Chondrocyte (in vitro differentiated cells): Measurements from ENCODE around the gene PTPRH. TPM values are rescaled to one million over a fixed set of nuclear protein-coding genes. Genes with fewer than 3 reads are reported as not detected.

Experiments used
- DNase-seq: peaks from one replicate; pipeline ENCODE4 v3.0.0; 2021; ENCODE audit warnings: mixed read lengths, low spot score
- H3K27ac Mint-ChIP-seq: one replicate; pipeline ENCODE4 v1.8.0; 2021; ENCODE audit warnings: mild to moderate bottlenecking, moderate library complexity, mixed read lengths; ENCODE audit not compliant: unreplicated experiment
- H3K27me3 Mint-ChIP-seq: 2 replicates; pipeline ENCODE4 v1.8.0; 2021; ENCODE audit warnings: low read depth, mixed read lengths
- H3K36me3 Mint-ChIP-seq: 2 replicates; pipeline ENCODE4 v1.8.0; 2021; ENCODE audit warnings: low read depth, mixed read lengths
- H3K4me1 Mint-ChIP-seq: 2 replicates; pipeline ENCODE4 v1.8.0; 2021; ENCODE audit warnings: low read depth, mild to moderate bottlenecking, mixed read lengths
- H3K4me3 Mint-ChIP-seq: one replicate; pipeline ENCODE4 v1.8.0; 2021; ENCODE audit warnings: mild to moderate bottlenecking, moderate library complexity, mixed read lengths; ENCODE audit not compliant: unreplicated experiment
- H3K9me3 Mint-ChIP-seq: 2 replicates; pipeline ENCODE4 v1.8.0; 2021; ENCODE audit warnings: low read depth, mixed read lengths
- total RNA-seq: library from RNA; stranded (reverse); gene quantifications from 3 replicates; pipeline ENCODE4 v1.2.1, GENCODE V29; 2021
- TF ChIP-seq, protein P1 (sequence below): fragments of 200-600 bp; sonication (generic); IDR thresholded peaks from 2 replicates; pipeline ENCODE4 v1.5.0; 2021; ENCODE audit warnings: antibody characterized with exemption, mild to moderate bottlenecking, moderate library complexity

Gene PTPRH
- total RNA-seq, 1 donor from 2014 or later = 0.42 TPM

DNA sequence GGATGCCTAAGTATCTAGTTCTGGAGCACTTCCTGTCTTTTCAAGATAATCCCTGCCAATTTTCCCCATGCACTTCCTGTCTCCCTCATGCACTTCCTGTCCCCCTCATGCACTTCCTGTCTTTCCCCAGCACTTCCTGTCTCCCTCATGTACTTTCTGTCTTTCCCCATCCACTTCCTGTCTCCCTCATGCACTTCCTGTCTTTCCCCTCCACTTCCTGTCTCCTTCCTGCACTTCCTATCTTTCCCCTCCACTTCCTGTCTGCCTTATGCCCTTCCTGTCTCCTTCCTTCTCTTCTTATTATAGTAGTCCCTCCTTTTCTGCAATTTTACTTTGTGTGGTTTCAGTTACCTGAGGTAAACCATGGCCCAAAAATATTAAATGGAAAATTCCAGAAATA is 57.3 kb downstream of the PTPRH start:
- Mint-ChIP-seq H3K36me3 (no peaks in the 10 kb centered on the region), H3K27me3 (peaks cover 39% of the 10 kb centered on the region), H3K4me1 (peaks cover 6% of the 10 kb centered on the region), H3K9me3 (no peaks in the 10 kb centered on the region), H3K4me3 (no peak overlapping the region), H3K27ac (no peak overlapping the region)
- DNase-seq = no peak
- TF ChIP-seq, protein P1, sequence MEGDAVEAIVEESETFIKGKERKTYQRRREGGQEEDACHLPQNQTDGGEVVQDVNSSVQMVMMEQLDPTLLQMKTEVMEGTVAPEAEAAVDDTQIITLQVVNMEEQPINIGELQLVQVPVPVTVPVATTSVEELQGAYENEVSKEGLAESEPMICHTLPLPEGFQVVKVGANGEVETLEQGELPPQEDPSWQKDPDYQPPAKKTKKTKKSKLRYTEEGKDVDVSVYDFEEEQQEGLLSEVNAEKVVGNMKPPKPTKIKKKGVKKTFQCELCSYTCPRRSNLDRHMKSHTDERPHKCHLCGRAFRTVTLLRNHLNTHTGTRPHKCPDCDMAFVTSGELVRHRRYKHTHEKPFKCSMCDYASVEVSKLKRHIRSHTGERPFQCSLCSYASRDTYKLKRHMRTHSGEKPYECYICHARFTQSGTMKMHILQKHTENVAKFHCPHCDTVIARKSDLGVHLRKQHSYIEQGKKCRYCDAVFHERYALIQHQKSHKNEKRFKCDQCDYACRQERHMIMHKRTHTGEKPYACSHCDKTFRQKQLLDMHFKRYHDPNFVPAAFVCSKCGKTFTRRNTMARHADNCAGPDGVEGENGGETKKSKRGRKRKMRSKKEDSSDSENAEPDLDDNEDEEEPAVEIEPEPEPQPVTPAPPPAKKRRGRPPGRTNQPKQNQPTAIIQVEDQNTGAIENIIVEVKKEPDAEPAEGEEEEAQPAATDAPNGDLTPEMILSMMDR = no peak

DNA sequence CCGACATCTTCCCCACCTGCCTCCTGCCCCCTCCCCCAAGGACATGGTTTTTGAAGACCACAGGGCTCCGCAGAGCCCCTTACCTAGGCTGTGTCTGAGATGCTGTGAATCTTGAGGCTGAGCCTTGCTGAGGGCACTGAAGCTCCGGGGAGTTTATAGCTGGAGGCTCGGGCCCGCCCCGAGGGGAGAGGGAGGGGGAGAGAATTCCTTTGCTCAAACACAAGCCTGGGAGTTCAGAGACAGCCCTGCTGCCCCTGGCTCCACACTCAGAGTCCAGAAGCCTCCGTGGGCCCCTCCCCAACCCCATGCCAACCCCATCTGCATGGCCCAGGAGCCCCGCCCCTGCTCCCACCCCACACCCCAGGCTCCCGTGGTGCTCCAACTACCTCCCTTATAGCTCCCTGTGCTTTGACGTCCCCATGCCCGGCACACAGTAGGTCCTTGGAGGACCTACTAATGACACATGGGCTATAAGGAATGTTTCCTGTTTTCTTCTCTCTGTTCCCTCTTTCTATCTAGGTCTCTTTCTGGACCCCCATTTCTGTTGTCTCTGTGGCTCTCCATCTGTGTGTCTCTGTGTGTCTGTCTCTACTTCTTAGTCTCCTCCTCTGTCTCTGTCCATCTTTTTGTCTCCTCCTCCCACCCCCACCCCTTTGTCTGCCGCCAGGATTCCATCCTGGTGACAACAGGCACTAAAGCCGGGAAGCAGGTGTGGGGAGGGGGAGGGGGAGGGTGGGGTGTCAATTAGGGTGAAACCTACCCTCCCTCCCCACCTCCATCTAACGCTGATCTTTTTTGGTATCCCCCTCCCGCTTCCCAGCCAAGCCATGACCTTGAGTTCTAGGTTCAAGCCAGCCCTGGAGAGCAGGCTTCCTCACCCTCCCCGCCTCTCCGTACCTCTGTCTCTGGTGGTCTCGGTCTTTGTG is 60.0 kb downstream of the PTPRH start, which contains the start of gene TNNT1:
TSS of gene TNNT1 (minus strand) at position 129 of the 926 bp plus-strand sequence. CDS start 2,049 bp downstream, outside the sequence.
- Mint-ChIP-seq H3K27me3 (peaks cover 42% of the 10 kb centered on the region), H3K4me3 (no peak within 1 kb of the TSS), H3K9me3 (no peaks in the 10 kb centered on the region), H3K36me3 (no peaks in the 10 kb centered on the region), H3K27ac (no peak within 1 kb of the TSS), H3K4me1 (no peaks in the 10 kb centered on the region)
- TF ChIP-seq, protein P1 = no peak
- DNase-seq = no peak

DNA sequence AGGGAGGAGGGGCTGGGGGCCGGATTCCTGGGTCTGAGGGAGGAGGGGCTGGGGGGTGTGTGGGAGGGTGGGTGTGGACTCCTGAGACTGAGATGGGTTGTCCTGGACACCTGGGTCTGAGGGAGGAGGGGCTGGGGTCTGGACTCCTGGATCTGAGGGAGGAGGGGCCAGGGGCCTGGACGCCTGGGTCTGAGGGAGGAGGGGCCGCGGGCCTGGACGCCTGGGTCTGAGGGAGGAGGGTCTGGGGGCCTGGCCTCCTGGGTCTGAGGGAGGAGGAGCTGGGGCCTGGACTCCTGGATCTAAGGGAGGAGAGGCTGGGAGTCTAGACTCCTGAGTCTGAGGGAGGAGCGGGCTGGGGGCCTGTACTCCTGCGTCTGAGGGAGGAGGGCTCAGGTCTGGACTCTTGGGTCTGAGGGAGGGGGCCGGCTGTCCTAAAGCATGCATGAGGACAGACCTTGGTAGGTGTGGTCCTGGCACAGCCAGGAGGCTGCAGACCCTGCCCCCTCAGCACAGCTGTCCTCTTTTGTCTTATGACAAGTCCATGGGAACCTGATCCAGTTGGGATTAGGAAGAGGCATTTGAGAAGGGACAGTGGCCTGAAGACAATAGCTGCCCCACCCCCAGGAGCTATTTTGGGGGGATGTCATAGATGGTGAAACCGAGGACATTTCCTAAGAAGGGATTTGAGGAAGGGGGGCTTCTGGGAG is 61.6 kb downstream of the PTPRH start:
- Mint-ChIP-seq H3K27me3 (peaks cover 47% of the 10 kb centered on the region), H3K27ac (no peak overlapping the region)
- TF ChIP-seq, protein P1 = no peak

DNA sequence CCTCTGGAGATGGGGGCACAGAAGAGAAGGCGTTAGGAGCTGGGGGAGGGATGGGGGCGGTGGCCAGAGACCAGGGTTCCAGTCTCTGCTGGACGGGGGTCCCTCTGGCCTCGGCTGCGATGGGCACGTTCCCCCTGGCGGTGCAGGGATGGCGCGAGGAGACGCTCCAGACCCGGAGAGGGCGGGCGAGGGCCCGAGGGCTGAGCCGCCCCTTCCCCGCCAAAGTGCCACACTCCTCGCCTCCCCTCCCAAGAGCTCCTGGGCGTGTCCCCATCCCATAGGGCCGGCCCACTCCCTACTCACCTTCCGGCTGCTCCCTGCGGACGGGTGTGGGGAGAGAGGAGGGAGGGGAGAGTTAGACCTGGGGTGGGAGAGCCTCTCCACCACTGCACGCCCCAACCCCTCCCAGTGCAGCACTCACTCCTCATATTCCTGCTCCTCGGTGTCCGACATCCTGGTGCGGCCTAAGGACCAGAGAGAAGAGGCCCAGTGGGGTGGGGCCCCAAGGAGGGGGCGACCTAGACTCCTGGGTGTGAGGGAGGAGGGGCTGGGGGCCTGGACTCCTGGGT is 62.5 kb downstream of the PTPRH start:
- Mint-ChIP-seq H3K27ac (no peak overlapping the region), H3K4me3 (no peak overlapping the region), H3K9me3 (no peaks in the 10 kb centered on the region), H3K4me1 (no peaks in the 10 kb centered on the region), H3K36me3 (no peaks in the 10 kb centered on the region), H3K27me3 (peaks cover 47% of the 10 kb centered on the region)
- TF ChIP-seq, protein P1 = no peak
- no peak for DNase-seq

More for the DNA sequence above, 61.6 kb downstream of the PTPRH start:
- no peak overlapping the region for H3K4me3 Mint-ChIP-seq
- H3K4me1 Mint-ChIP-seq = no peaks in the 10 kb centered on the region
- H3K36me3 Mint-ChIP-seq = no peaks in the 10 kb centered on the region
- DNase-seq = no peak
- no peaks in the 10 kb centered on the region for H3K9me3 Mint-ChIP-seq

DNA sequence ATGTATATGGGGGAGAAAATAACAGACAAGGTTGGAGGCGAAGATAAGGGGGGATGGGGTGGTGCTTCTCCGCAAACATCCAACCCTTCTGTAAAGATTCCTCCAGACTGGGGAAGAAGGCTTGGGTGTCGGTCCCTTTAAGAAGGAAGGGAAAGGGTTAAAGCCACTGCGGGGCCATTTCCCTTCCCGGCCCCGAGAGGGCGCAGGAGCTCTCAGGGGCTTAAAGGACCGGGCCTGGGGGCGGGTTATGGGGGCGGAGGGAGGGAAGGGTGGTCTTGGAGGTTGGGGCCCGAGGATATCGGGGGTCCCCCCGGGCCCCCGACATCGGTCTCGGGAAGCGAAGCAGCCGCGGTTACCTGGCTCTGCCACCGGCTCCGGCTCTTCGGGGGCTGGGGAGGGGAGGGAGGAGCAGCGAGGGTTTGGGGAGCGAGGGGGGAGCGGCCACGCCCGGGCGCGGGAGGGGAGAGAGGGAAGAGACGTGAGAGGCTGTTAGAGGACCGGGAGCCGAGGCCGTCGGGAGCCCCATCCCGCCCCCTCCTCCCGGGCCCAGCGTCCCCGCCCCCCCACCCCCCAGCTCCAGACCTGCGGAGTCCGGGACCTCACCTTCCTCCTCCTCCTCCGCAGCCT is 63.1 kb downstream of the PTPRH start:
- TF ChIP-seq, protein P1 = peak; percentile 72
- no peak for DNase-seq
- Mint-ChIP-seq H3K36me3 (no peaks in the 10 kb centered on the region), H3K4me3 (no peak overlapping the region), H3K4me1 (peaks cover 1% of the 10 kb centered on the region), H3K27me3 (peaks cover 47% of the 10 kb centered on the region), H3K9me3 (no peaks in the 10 kb centered on the region), H3K27ac (no peak overlapping the region)
